Keratinocyte (primary cell): ENCODE results near the gene C12orf60.

Experiments
- CTCF ChIP-seq, 3 experiments: IDR thresholded peaks in 1 of 3; conservative IDR thresholded peaks in 1 of 3; optimal IDR thresholded peaks in 1 of 3; 2 replicates in 2 of 3; 3 replicates in 1 of 3; pipeline versions ENCODE3 to v1.5.1; 2011; ENCODE audit warnings: low read length in 3 of 3, mild to moderate bottlenecking in 3 of 3, moderate library complexity in 2 of 3, control low read depth in 1 of 3, inconsistent platforms in 1 of 3; ENCODE audit not compliant: insufficient read depth in 2 of 3; ENCODE audit errors: extremely low read depth in 1 of 3
- EZH2 ChIP-seq: IDR thresholded peaks from one replicate; pipeline ENCODE4 v1.6.1; 2012; ENCODE audit warnings: inconsistent platforms, mild to moderate bottlenecking, low read length, moderate library complexity

- TF ChIP-seq CTCF (optimal IDR thresholded peaks at IDR 0.05 in 1 of 3, IDR thresholded peaks at IDR 0.05 in 1 of 3, conservative IDR thresholded peaks at IDR 0.05 in 1 of 3; ENCODE audit: extremely low read depth in 1 of 3, insufficient read depth in 2 of 3, low read length in 3 of 3) (no peak), EZH2 (no peak)
These were observed 35.9 kb upstream of the C12orf60 start for GRCh38 chr12:14767617-14768016.
